GM12891 (cell line): Measurements from ENCODE around the gene ATP11A.

Source experiments
- PAX5 ChIP-seq: IDR thresholded peaks from 2 replicates; pipeline ENCODE4 v1.6.1; 2011; ENCODE audit warnings: low read length, moderate library complexity, mild to moderate bottlenecking; ENCODE audit not compliant: insufficient read depth, severe bottlenecking
- POLR2A ChIP-seq: IDR thresholded peaks from 2 replicates; pipeline ENCODE4 v1.6.1; 2011; ENCODE audit warnings: low read depth, low read length, control low read depth
- POLR2AphosphoS5 ChIP-seq: IDR thresholded peaks from 2 replicates; pipeline ENCODE4 v1.6.1; 2011; ENCODE audit warnings: low read depth, low read length, control low read depth
- TAF1 ChIP-seq: IDR thresholded peaks from 2 replicates; pipeline ENCODE4 v1.6.1; 2011; ENCODE audit warnings: low read depth, low read length, control low read depth

DNA sequence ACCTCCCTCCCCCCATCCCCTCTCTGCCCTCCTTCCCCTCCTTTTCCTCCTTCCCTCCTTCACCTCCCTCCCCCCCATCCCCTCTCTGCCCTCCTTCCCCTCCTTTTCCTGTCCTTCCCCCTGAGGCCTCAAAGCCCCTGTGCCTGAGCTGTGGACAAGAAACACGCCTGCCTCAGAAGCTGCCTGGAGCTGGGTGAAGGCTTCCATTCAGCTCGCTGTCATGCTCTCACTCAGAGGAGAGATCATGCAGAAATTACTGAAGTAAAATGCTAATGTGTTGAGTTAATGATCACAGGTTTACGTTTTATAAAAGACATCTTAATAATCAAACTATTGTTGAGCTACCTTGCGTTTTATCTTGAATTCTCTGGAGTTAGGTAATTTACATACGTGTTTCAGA is 114.5 kb downstream of the ATP11A start:
- no peak for TF ChIP-seq POLR2AphosphoS5
- no peak for TF ChIP-seq POLR2A
- TF ChIP-seq TAF1 = no peak
- TF ChIP-seq PAX5 = no peak
